Heart left ventricle (tissue), 16 donors: ENCODE measurements around the gene BMERB1. TPM values are rescaled to one million over a fixed set of nuclear protein-coding genes. Genes with fewer than 3 reads are reported as not detected.

Experiments used
- ATAC-seq, 4 donors: fragments of 200-7000 bp; cut with Tn5 transposase; one replicate each; pipeline ENCODE4 v1.9.1; 2020 to 2022; ENCODE audit warnings: moderate library complexity in 4 of 4, mild to moderate bottlenecking in 3 of 4, moderate number of reproducible peaks in 1 of 4
- DNase-seq, 5 donors: peaks; one replicate each; pipeline ENCODE4 v3.0.0-alpha.2; 2020
- H3K27ac ChIP-seq, 12 donors: fragments of 200-600 bp; sonication (generic) in 4 of 12; one replicate each; pipeline versions ENCODE4 v1.5.0 to v1.8.0; 2016 to 2022; ENCODE audit warnings: mild to moderate bottlenecking in 2 of 12
- H3K27me3 ChIP-seq, 9 donors: fragments of 200-600 bp; sonication (generic) in 2 of 9; one replicate each; pipeline versions ENCODE4 v1.5.1 to v1.8.0; 2016 to 2022; ENCODE audit warnings: mild to moderate bottlenecking in 3 of 9
- H3K36me3 ChIP-seq, 9 donors: fragments of 200-600 bp; sonication (generic) in 2 of 9; one replicate each; pipeline versions ENCODE4 v1.5.0 to v1.8.0; 2018 to 2022; ENCODE audit warnings: mild to moderate bottlenecking in 2 of 9
- H3K4me1 ChIP-seq, 12 donors: fragments of 200-600 bp; sonication (generic) in 4 of 12; one replicate each; pipeline versions ENCODE4 v1.5.0 to v1.8.0; 2016 to 2022; ENCODE audit warnings: mild to moderate bottlenecking in 3 of 12
- H3K4me3 ChIP-seq, 12 donors: fragments of 200-600 bp; sonication (generic) in 4 of 12; one replicate each; pipeline versions ENCODE4 v1.5.0 to v1.8.0; 2017 to 2022; ENCODE audit warnings: mild to moderate bottlenecking in 9 of 12, moderate library complexity in 4 of 12
- H3K9me3 ChIP-seq, 12 donors: fragments of 200-600 bp; sonication (generic) in 4 of 12; one replicate each; pipeline versions ENCODE4 v1.5.0 to v1.8.0; 2016 to 2022; ENCODE audit warnings: mild to moderate bottlenecking in 1 of 12
- CTCF ChIP-seq, 12 donors: fragments of 200-600 bp; sonication (generic) in 4 of 12; IDR thresholded peaks; one replicate each; pipeline versions ENCODE4 v1.5.0 to v1.8.0; 2018 to 2022; ENCODE audit warnings: antibody characterized with exemption in 12 of 12, mild to moderate bottlenecking in 5 of 12
- POLR2A ChIP-seq, 2 donors: fragments of 450-650 bp; IDR thresholded peaks; one replicate each; pipeline ENCODE4 v1.6.1; 2017; ENCODE audit warnings: antibody characterized with exemption in 2 of 2, mild to moderate bottlenecking in 2 of 2, moderate library complexity in 2 of 2
- WGBS, 4 donors: extraction: QIAGEN DNeasy Blood & Tissue Kit in 2 of 4; methylation state at CpG; one replicate each; pipeline versions ENCODE4 v1.1.5 to v1.1.7; 2013 to 2018; 5-methylcytosine and 5-hydroxymethylcytosine counted together
- intact Hi-C, 10 donors: fragments of 100-400 bp; cut with DNase I; formaldehyde crosslinking; loops; one replicate each; pipeline versions ENCODE4 v1.11.1 to v1.14.2; 2022
- polyA plus RNA-seq, 2 donors: library from polyadenylated mRNA; stranded (reverse); fragments of 200-250 nt; gene quantifications; one replicate each; pipeline ENCODE4 v1.2.3, GENCODE V29; 2013
- total RNA-seq, 9 donors: library from RNA; depleted of rRNA in 2 of 9; stranded (reverse); fragments of >200 nt in 2 of 9; fragmentation: NEBNext Ultra II Directional in 3 of 9; extraction: Animal tissue kit (Norgen Biotek cat#: 25700) in 3 of 9; gene quantifications; one replicate each; pipeline versions ENCODE4 v1.1.0 to v1.2.4, GENCODE V29; 2016 to 2023
- donor health status: ischemic (EF 13 %, LVEDD 7.1; RV severe dilation, severe dysfunction).
- donor health status: healthy with polysubstance abuse.
- donor health status: DM: no; HTN: yes; CAD: no.
- donor health status: DM: no; HTN: no; CAD: no.
- donor health status: ischemic (EF 25% LVEDD 6.9; RV normal size, moderate dysfunction).
- donor health status: ischemic (EF 25% LVEDD 5.7; RV mildly dilated, moderate dysfunction).
- donor health status: healthy.
- donor health status: DM: yes; HTN: yes; CAD: no.
- donor health status: ischemic (EF 35%, LVEDD 5.7; RV mildly dilated, moderate dysfunction).
- donor health status: nonischemic (EF 11% LVEDD 7.7; RV severe dilation, severe dysfunction).
- donor health status: DM: yes; HTN: yes; CAD: no.
- donor health status: PGD.
- donor health status: ischemic (EF 29% LVEDD 5.4; RV normal size, mild dysfunction).
- donor health status: nonischemic (EF 23%, LVEDD 6.1; RV moderate dilation, normal function).

Gene BMERB1
- total and polyA plus RNA-seq, 11 donors: 20.8 to 105 (median 70.5) TPM

- peaks cover 3 to 100% (median 90%) of the 10 kb centered on the region in 9 donors for H3K36me3 ChIP-seq
- H3K9me3 ChIP-seq: no peaks in the 10 kb centered on the region
- H3K4me3 ChIP-seq: no peak overlapping the region
- intact Hi-C loops: no loop called here
- ATAC-seq: no peak
- 97 to 100% (median 98%) methylated on average over 2 of the region's 2 CpGs for WGBS, 4 donors
- TF ChIP-seq POLR2A (IDR thresholded peaks at IDR 0.05): no peak
- no peak for TF ChIP-seq CTCF (IDR thresholded peaks at IDR 0.05)
- no peak for DNase-seq
- no peak overlapping the region for H3K27ac ChIP-seq
- peaks cover 0 to 9% (median 0%) of the 10 kb centered on the region in 12 donors for H3K4me1 ChIP-seq
- H3K27me3 ChIP-seq: no peaks in the 10 kb centered on the region
Measured at GRCh38 chr16:15631730-15632409, 197.5 kb downstream of the BMERB1 start.

GRCh38 chr16:15635926-15636325 is 201.5 kb downstream of the BMERB1 start:
- DNase-seq (no peak), ATAC-seq (no peak)
- intact Hi-C loops: loop anchor here in 1 of 10 donors (5.0 kb wide), 1 partner anchor 56 kb away; no protein-coding TSS in a partner anchor
- Histone ChIP-seq H3K4me3 (no peak overlapping the region), H3K27ac (peak overlapping the region in 1 of 12 donors; percentile 61), H3K9me3 (no peaks in the 10 kb centered on the region), H3K27me3 (no peaks in the 10 kb centered on the region), H3K36me3 (peaks cover 3 to 89% (median 85%) of the 10 kb centered on the region in 9 donors), H3K4me1 (peaks cover 0 to 34% (median 4%) of the 10 kb centered on the region in 12 donors)
- WGBS, 4 donors: 94 to 98% (median 95%) methylated on average over 8 to 9 of the region's 9 CpGs
- TF ChIP-seq POLR2A (IDR thresholded peaks at IDR 0.05): no peak
- TF ChIP-seq CTCF (IDR thresholded peaks at IDR 0.05): no peak

DNA sequence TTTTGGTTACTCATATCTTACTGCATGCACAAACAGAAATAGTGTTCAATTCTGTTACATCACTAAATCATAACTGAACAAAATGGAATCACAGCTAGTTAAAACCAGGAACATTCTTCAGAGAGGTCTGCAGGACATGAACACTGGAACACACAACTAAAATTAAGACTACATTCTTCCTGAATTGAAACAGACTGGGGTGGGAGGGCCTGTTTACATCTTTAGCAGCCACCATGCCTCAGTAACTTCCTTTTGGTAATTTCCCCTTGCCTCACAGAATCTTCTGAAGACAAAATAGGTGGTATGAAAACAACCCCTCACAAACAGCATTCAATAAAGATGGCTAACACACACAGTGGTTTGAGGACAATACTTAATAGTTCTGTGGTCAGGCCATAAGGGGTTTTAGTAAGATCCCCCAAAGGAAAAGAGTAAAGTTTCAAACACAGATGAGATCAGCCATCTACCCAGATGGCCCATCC is 202.0 kb downstream of the BMERB1 start:
- intact Hi-C loops: loop anchor here in 1 of 10 donors (5.0 kb wide), 1 partner anchor 56 kb away; no protein-coding TSS in a partner anchor
- peaks cover 3 to 88% (median 80%) of the 10 kb centered on the region in 9 donors for H3K36me3 ChIP-seq
- DNase-seq (no peak), ATAC-seq (no peak)
- H3K27ac ChIP-seq: peak overlapping the region in 1 of 12 donors; percentile 61
- H3K4me3 ChIP-seq: no peak overlapping the region
- H3K9me3 ChIP-seq: no peaks in the 10 kb centered on the region
- TF ChIP-seq POLR2A (IDR thresholded peaks at IDR 0.05): no peak
- no peak for TF ChIP-seq CTCF (IDR thresholded peaks at IDR 0.05)
- H3K4me1 ChIP-seq: peaks cover 0 to 39% (median 9%) of the 10 kb centered on the region in 12 donors
- no peaks in the 10 kb centered on the region for H3K27me3 ChIP-seq

Other genes with a start within 250 kb of the BMERB1 start
- gene NPIPA5, start 56.3 kb upstream of the BMERB1 start, total RNA-seq: 10 to 100 TPM in 4 of 9 donors, 1 to 10 TPM in 5; 6.0 to 15.6 (median 7.8) TPM
- gene NPIPA5, start 56.3 kb upstream of the BMERB1 start, polyA plus RNA-seq: 10 to 100 TPM in 1 of 2 donors, 1 to 10 TPM in 1; 1.5 to 16.8 TPM
- 1 to 10 TPM; 4.4 to 9.6 (median 7.4) TPM for gene MPV17L, start 38.8 kb upstream of the BMERB1 start, total RNA-seq
- gene MPV17L, start 38.8 kb upstream of the BMERB1 start, polyA plus RNA-seq: 1 to 10 TPM; 5.2 to 7.1 TPM
- gene MARF1, start 208.6 kb downstream of the BMERB1 start, total RNA-seq: 10 to 100 TPM; 24.1 to 61.3 (median 43.1) TPM
- gene MARF1, start 208.6 kb downstream of the BMERB1 start, polyA plus RNA-seq: 10 to 100 TPM; 11.4 to 17.5 TPM
- 10 to 100 TPM; 13.6 to 32.3 (median 20.4) TPM for gene NDE1, start 215.7 kb downstream of the BMERB1 start, total RNA-seq
- gene NDE1, start 215.7 kb downstream of the BMERB1 start, polyA plus RNA-seq: 10 to 100 TPM in 1 of 2 donors, 1 to 10 TPM in 1; 5.9 to 17.3 TPM